ENCODE measurements around the gene RARB. TPM values are rescaled to one million over a fixed set of nuclear protein-coding genes. Genes with fewer than 3 reads are reported as not detected.

Gene RARB
- total RNA-seq, 1 donor from 2014 or later = 1.8 TPM

GRCh38 chr3:25480811-25481210, 52.7 kb downstream of the RARB start:
- no peaks in the 10 kb centered on the region for H3K4me1 ChIP-seq
- no peak overlapping the region for H3K27ac Mint-ChIP-seq
- H3K79me2 ChIP-seq (ENCODE audit: low read depth) = no peaks in the 10 kb centered on the region
- no peak overlapping the region for H3K4me3 Mint-ChIP-seq
- no peak for DNase-seq (ENCODE audit: low spot score)
- H3K4me1 Mint-ChIP-seq = peaks cover 18% of the 10 kb centered on the region
- H3K36me3 Mint-ChIP-seq = no peaks in the 10 kb centered on the region
- H3K36me3 ChIP-seq = no peaks in the 10 kb centered on the region
- peaks cover 2% of the 10 kb centered on the region for H3K27me3 Mint-ChIP-seq (ENCODE audit: insufficient read depth, low read depth)
- no peak overlapping the region for H3K4me2 ChIP-seq
- H4K20me1 ChIP-seq (ENCODE audit: low read depth) = no peaks in the 10 kb centered on the region
- no peaks in the 10 kb centered on the region for H3K9me3 Mint-ChIP-seq
- H3K27ac ChIP-seq = no peak overlapping the region
- no peaks in the 10 kb centered on the region for H3K9me3 ChIP-seq (ENCODE audit: low read depth)
- no peak overlapping the region for H2AFZ ChIP-seq (replicated peaks)
- no peak overlapping the region for H3K4me3 ChIP-seq
- H3K27me3 ChIP-seq = no peaks in the 10 kb centered on the region
- TF ChIP-seq CTCF (IDR thresholded peaks at IDR 0.05) = no peak
- no peak for TF ChIP-seq EZH2 (IDR thresholded peaks at IDR 0.05)
- no peak overlapping the region for H3K9ac ChIP-seq
- H3F3A ChIP-seq (ENCODE audit: low read depth) = no peaks in the 10 kb centered on the region

- no peaks in the 10 kb centered on the region for H3K79me2 ChIP-seq (ENCODE audit: low read depth)
- TF ChIP-seq CTCF (IDR thresholded peaks at IDR 0.05) = no peak
- no peak for TF ChIP-seq EZH2phosphoT487 (IDR thresholded peaks at IDR 0.05)
- no peak for TF ChIP-seq EZH2 (IDR thresholded peaks at IDR 0.05)
- H3K4me3 Mint-ChIP-seq = no peak overlapping the region
- H3K9ac ChIP-seq = no peak overlapping the region
- no peak overlapping the region for H2AFZ ChIP-seq (replicated peaks)
- no peak overlapping the region for H3K27ac Mint-ChIP-seq
- H3F3A ChIP-seq (ENCODE audit: low read depth) = no peaks in the 10 kb centered on the region
- H3K9me3 ChIP-seq (ENCODE audit: low read depth) = no peaks in the 10 kb centered on the region
- no peak for DNase-seq (ENCODE audit: low spot score)
- H3K36me3 ChIP-seq = no peaks in the 10 kb centered on the region
- no peaks in the 10 kb centered on the region for H3K4me1 ChIP-seq
- H3K4me1 Mint-ChIP-seq = peaks cover 18% of the 10 kb centered on the region
- no peak overlapping the region for H3K27ac ChIP-seq
- H3K36me3 Mint-ChIP-seq = no peaks in the 10 kb centered on the region
- H3K9me3 Mint-ChIP-seq = no peaks in the 10 kb centered on the region
- no peak overlapping the region for H3K4me3 ChIP-seq
- H3K27me3 Mint-ChIP-seq (ENCODE audit: insufficient read depth, low read depth) = peaks cover 2% of the 10 kb centered on the region
- no peaks in the 10 kb centered on the region for H4K20me1 ChIP-seq (ENCODE audit: low read depth)
- H3K27me3 ChIP-seq = no peaks in the 10 kb centered on the region
- H3K4me2 ChIP-seq = no peak overlapping the region
These were observed 53.3 kb downstream of the RARB start for GRCh38 chr3:25481386-25481785.

- Mint-ChIP-seq H3K27me3 (ENCODE audit: insufficient read depth, low read depth) (no peaks in the 10 kb centered on the region), H3K4me1 (peaks cover 18% of the 10 kb centered on the region), H3K36me3 (no peaks in the 10 kb centered on the region), H3K4me3 (no peak overlapping the region), H3K9me3 (no peaks in the 10 kb centered on the region), H3K27ac (no peak overlapping the region)
- Histone ChIP-seq H3K4me3 (no peak overlapping the region), H3K79me2 (ENCODE audit: low read depth) (no peaks in the 10 kb centered on the region), H3F3A (ENCODE audit: low read depth) (no peaks in the 10 kb centered on the region), H3K4me1 (no peaks in the 10 kb centered on the region), H3K4me2 (no peak overlapping the region), H3K9ac (no peak overlapping the region), H2AFZ (replicated peaks) (no peak overlapping the region), H3K36me3 (no peaks in the 10 kb centered on the region), H3K9me3 (ENCODE audit: low read depth) (no peaks in the 10 kb centered on the region), H3K27ac (no peak overlapping the region), H4K20me1 (ENCODE audit: low read depth) (no peaks in the 10 kb centered on the region), H3K27me3 (no peaks in the 10 kb centered on the region)
- no peak for DNase-seq (ENCODE audit: low spot score)
- no peak for TF ChIP-seq EZH2phosphoT487 (IDR thresholded peaks at IDR 0.05)
- TF ChIP-seq EZH2 (IDR thresholded peaks at IDR 0.05) = no peak
- TF ChIP-seq CTCF (IDR thresholded peaks at IDR 0.05) = no peak
These were observed 55.4 kb downstream of the RARB start for GRCh38 chr3:25483456-25483855.

GRCh38 chr3:25485673-25486072, 57.6 kb downstream of the RARB start:
- Histone ChIP-seq H3K27ac (no peak overlapping the region), H3K4me2 (no peak overlapping the region), H3K4me3 (no peak overlapping the region), H3K9ac (no peak overlapping the region), H3K79me2 (ENCODE audit: low read depth) (no peaks in the 10 kb centered on the region), H3F3A (ENCODE audit: low read depth) (no peaks in the 10 kb centered on the region), H2AFZ (replicated peaks) (no peak overlapping the region), H3K4me1 (no peaks in the 10 kb centered on the region), H3K36me3 (no peaks in the 10 kb centered on the region), H4K20me1 (ENCODE audit: low read depth) (no peaks in the 10 kb centered on the region), H3K9me3 (ENCODE audit: low read depth) (no peaks in the 10 kb centered on the region), H3K27me3 (no peaks in the 10 kb centered on the region)
- H3K9me3 Mint-ChIP-seq = no peaks in the 10 kb centered on the region
- peaks cover 2% of the 10 kb centered on the region for H3K27me3 Mint-ChIP-seq (ENCODE audit: insufficient read depth, low read depth)
- no peaks in the 10 kb centered on the region for H3K36me3 Mint-ChIP-seq
- H3K27ac Mint-ChIP-seq = peak overlapping the region; percentile 21
- peaks cover 16% of the 10 kb centered on the region for H3K4me1 Mint-ChIP-seq
- DNase-seq (ENCODE audit: low spot score) = no peak
- H3K4me3 Mint-ChIP-seq = no peak overlapping the region
- TF ChIP-seq EZH2phosphoT487 (IDR thresholded peaks at IDR 0.05) (no peak), CTCF (IDR thresholded peaks at IDR 0.05) (no peak), EZH2 (IDR thresholded peaks at IDR 0.05) (no peak)
